Skeletal muscle satellite cell (primary cell): ENCODE measurements around the gene CPE.

Experiments
- H3K27me3 ChIP-seq: 2 replicates; pipeline ENCODE4 v1.7.0; 2013; ENCODE audit warnings: low read length; ENCODE audit not compliant: control insufficient read depth, insufficient read depth
- H3K36me3 ChIP-seq: 2 replicates; pipeline ENCODE4 v1.7.0; 2013; ENCODE audit warnings: mild to moderate bottlenecking, control low read depth, low read length; ENCODE audit not compliant: insufficient read depth
- H3K4me1 ChIP-seq: 2 replicates; pipeline ENCODE4 v1.7.0; 2013; ENCODE audit warnings: low read length; ENCODE audit not compliant: control insufficient read depth, insufficient read depth
- H3K4me2 ChIP-seq: 2 replicates; pipeline ENCODE4 v1.7.0; 2013; ENCODE audit warnings: mild to moderate bottlenecking, low read length
- H3K4me3 ChIP-seq: 2 replicates; pipeline ENCODE4 v1.7.0; 2013; ENCODE audit warnings: low read length
- H3K9ac ChIP-seq: 2 replicates; pipeline ENCODE4 v1.7.0; 2013; ENCODE audit warnings: mild to moderate bottlenecking, low read depth, low read length, moderate library complexity
- H3K9me3 ChIP-seq: replicated peaks from 2 replicates; pipeline ENCODE4 v1.7.0; 2013; ENCODE audit warnings: mild to moderate bottlenecking, control low read depth, low read length

CPE gene

GRCh38 chr4:165410214-165410613 is 31.4 kb downstream of the CPE start:
- Histone ChIP-seq H3K4me3 (no peak overlapping the region), H3K4me1 (no peaks in the 10 kb centered on the region), H3K4me2 (no peak overlapping the region), H3K27me3 (no peaks in the 10 kb centered on the region), H3K9ac (no peak overlapping the region), H3K36me3 (no peaks in the 10 kb centered on the region), H3K9me3 (no peaks in the 10 kb centered on the region)

- Histone ChIP-seq H3K4me1 (no peaks in the 10 kb centered on the region), H3K36me3 (no peaks in the 10 kb centered on the region), H3K4me2 (no peak overlapping the region), H3K27me3 (no peaks in the 10 kb centered on the region), H3K9me3 (no peaks in the 10 kb centered on the region), H3K4me3 (no peak overlapping the region), H3K9ac (no peak overlapping the region)
These were observed 37.1 kb downstream of the CPE start for GRCh38 chr4:165415910-165416309.

DNA sequence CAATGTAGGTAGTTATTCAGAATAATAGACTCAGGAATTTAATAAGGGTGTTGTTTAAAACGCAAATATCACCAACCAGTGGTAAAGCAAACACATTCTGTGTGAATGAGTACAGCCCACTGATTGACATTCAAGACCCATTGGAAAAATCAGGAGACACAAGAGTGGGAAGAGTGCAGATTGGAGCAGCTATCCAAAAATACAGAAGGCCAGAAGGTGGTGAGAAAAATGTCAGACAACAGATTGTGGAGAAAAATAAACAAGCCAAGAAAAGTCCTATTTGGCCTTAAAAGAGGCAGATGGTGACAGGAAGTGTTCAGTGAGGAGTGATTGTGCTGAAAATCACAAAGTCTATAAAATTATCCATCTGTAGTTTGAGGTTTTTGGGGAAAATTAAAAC is 39.3 kb downstream of the CPE start:
- H3K4me1 ChIP-seq, result no peaks in the 10 kb centered on the region

DNA sequence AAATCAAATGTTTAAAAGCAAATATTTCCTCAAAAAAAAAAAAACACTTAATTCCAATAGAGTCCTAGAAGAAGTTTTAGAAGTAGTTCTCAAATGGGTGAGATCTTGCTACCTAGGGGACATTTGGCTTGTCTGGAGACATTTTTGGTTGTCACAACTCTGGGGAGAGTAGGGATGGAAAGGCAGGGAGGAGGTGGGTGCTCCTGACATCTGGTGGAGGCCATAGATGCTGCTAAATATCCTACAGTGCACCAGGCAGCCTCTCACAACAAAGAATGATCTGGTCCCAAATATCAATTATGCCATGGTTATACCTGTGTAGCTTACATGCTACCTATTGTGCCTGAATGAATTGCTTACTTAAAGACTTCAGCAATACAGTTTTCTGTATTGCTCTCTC is 46.8 kb downstream of the CPE start:
- Histone ChIP-seq H3K4me3 (no peak overlapping the region), H3K9me3 (no peaks in the 10 kb centered on the region), H3K4me2 (no peak overlapping the region), H3K4me1 (no peaks in the 10 kb centered on the region), H3K9ac (no peak overlapping the region), H3K36me3 (no peaks in the 10 kb centered on the region), H3K27me3 (no peaks in the 10 kb centered on the region)

More for the DNA sequence above, 39.3 kb downstream of the CPE start:
- Histone ChIP-seq H3K36me3 (no peaks in the 10 kb centered on the region), H3K9ac (no peak overlapping the region), H3K9me3 (no peaks in the 10 kb centered on the region), H3K4me2 (no peak overlapping the region), H3K27me3 (no peaks in the 10 kb centered on the region), H3K4me3 (no peak overlapping the region)

DNA sequence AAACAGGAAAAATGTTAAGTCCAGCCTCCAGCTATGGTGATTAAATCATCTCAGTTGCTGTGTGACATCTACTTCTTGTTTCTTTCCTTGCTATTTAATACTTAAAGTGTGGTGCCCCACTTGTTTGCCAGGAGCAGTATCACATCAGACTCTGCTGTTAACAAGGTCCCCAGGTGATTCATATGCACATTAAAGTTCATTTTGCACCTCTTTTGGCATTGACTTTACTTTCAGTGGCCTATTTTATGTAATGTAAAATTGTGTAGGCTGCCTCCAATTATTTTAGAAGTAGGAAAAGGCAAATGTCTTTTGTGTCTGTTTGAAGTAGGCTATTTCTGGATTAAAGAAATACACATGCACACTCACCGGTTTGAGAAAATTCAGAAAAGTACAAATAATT is 47.5 kb downstream of the CPE start:
- no peaks in the 10 kb centered on the region for H3K9me3 ChIP-seq
- no peak overlapping the region for H3K9ac ChIP-seq
- H3K4me3 ChIP-seq, result no peak overlapping the region
- no peaks in the 10 kb centered on the region for H3K36me3 ChIP-seq
- H3K4me1 ChIP-seq, result no peaks in the 10 kb centered on the region
- H3K4me2 ChIP-seq, result no peak overlapping the region
- no peaks in the 10 kb centered on the region for H3K27me3 ChIP-seq

- H3K4me1 ChIP-seq, result no peaks in the 10 kb centered on the region
- H3K4me3 ChIP-seq, result no peak overlapping the region
- H3K36me3 ChIP-seq, result no peaks in the 10 kb centered on the region
- no peaks in the 10 kb centered on the region for H3K9me3 ChIP-seq
- H3K9ac ChIP-seq, result no peak overlapping the region
- H3K4me2 ChIP-seq, result no peak overlapping the region
- no peaks in the 10 kb centered on the region for H3K27me3 ChIP-seq
These were observed 48.0 kb downstream of the CPE start for GRCh38 chr4:165426823-165427222.

- Histone ChIP-seq H3K27me3 (no peaks in the 10 kb centered on the region), H3K4me3 (no peak overlapping the region), H3K4me1 (no peaks in the 10 kb centered on the region), H3K36me3 (no peaks in the 10 kb centered on the region), H3K9me3 (no peaks in the 10 kb centered on the region), H3K4me2 (no peak overlapping the region), H3K9ac (no peak overlapping the region)
These were observed 50.1 kb downstream of the CPE start for GRCh38 chr4:165428957-165429356.

DNA sequence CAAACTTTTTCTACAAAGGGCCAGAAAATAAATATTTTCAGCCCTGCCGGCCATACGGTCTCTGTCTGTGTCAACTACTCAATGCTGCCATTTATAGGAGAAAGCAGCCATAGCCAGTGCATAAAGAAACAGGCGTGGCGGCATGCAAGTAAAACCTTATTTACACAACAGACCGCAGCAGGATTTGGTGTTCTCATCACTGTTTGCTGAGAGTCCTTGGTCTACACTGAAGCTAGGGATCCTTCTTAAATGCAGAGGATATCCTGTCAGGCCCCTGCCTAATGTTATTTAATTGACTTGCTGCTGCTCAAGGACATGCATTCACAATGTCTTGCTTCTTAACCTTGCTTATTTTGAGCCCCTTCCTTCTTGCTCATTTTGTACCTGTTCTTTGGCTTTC is 54.7 kb downstream of the CPE start:
- no peaks in the 10 kb centered on the region for H3K4me1 ChIP-seq
- no peaks in the 10 kb centered on the region for H3K27me3 ChIP-seq
- H3K4me2 ChIP-seq, result no peak overlapping the region
- H3K9me3 ChIP-seq, result no peaks in the 10 kb centered on the region
- H3K4me3 ChIP-seq, result no peak overlapping the region
- H3K36me3 ChIP-seq, result no peaks in the 10 kb centered on the region
- H3K9ac ChIP-seq, result no peak overlapping the region

DNA sequence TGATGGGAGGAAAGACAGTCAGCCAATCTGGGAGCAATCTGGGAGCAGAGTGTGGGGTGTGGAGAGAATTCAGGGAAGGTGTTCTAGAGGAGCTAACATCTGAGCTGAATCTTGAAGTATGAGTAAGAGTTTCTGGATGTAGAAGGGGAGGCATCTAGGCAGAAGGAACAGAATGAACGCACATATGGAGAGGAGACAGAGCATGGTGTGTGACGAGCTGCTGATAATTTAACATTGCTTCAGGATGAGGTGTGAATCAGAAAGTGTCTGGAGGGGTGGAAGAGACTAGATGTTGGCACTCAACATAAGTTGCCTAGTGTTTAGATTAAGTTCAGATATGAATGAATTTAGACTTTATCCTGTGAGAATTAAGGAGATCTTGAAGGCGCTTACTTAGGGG is 58.9 kb downstream of the CPE start:
- H3K27me3 ChIP-seq, result no peaks in the 10 kb centered on the region
- no peaks in the 10 kb centered on the region for H3K36me3 ChIP-seq
- H3K9ac ChIP-seq, result no peak overlapping the region
- no peaks in the 10 kb centered on the region for H3K9me3 ChIP-seq
- H3K4me3 ChIP-seq, result no peak overlapping the region
- no peak overlapping the region for H3K4me2 ChIP-seq
- H3K4me1 ChIP-seq, result peaks cover 14% of the 10 kb centered on the region

GRCh38 chr4:165439344-165439743 is 60.5 kb downstream of the CPE start:
- H3K4me2 ChIP-seq, result no peak overlapping the region
- H3K36me3 ChIP-seq, result no peaks in the 10 kb centered on the region
- H3K27me3 ChIP-seq, result no peaks in the 10 kb centered on the region
- no peak overlapping the region for H3K9ac ChIP-seq
- no peaks in the 10 kb centered on the region for H3K9me3 ChIP-seq
- peaks cover 14% of the 10 kb centered on the region for H3K4me1 ChIP-seq
- no peak overlapping the region for H3K4me3 ChIP-seq

DNA sequence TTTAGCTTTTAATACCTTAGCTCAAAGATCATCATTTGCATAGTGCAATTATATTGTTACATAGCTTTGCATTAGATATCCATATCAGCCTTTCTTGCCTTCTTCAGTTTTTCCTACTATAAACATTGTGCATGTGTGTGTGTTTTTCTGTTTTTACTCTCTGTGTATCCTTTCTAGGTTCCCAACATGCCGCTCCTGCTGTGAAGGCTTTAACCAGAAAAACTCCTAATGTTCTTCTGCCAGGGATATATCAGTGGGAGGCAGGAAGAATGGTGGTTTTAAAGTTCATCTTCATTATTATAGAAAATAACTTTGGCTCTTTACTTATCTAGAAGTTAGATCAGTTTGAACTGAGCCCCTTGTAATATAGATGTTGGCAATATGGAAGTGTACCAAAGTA is 61.2 kb downstream of the CPE start:
- Histone ChIP-seq H3K4me2 (peak overlapping the region; percentile 44), H3K36me3 (no peaks in the 10 kb centered on the region), H3K9ac (no peak overlapping the region), H3K4me1 (peaks cover 14% of the 10 kb centered on the region), H3K4me3 (no peak overlapping the region), H3K9me3 (no peaks in the 10 kb centered on the region), H3K27me3 (no peaks in the 10 kb centered on the region)

GRCh38 chr4:165440415-165441158 is 61.8 kb downstream of the CPE start:
- no peak overlapping the region for H3K9ac ChIP-seq
- peak overlapping the region; percentile 44 for H3K4me2 ChIP-seq
- H3K4me3 ChIP-seq, result no peak overlapping the region
- H3K9me3 ChIP-seq, result no peaks in the 10 kb centered on the region
- H3K27me3 ChIP-seq, result no peaks in the 10 kb centered on the region
- peaks cover 14% of the 10 kb centered on the region for H3K4me1 ChIP-seq
- H3K36me3 ChIP-seq, result no peaks in the 10 kb centered on the region
